ENCODE results near the gene TMEM184C.

DNA sequence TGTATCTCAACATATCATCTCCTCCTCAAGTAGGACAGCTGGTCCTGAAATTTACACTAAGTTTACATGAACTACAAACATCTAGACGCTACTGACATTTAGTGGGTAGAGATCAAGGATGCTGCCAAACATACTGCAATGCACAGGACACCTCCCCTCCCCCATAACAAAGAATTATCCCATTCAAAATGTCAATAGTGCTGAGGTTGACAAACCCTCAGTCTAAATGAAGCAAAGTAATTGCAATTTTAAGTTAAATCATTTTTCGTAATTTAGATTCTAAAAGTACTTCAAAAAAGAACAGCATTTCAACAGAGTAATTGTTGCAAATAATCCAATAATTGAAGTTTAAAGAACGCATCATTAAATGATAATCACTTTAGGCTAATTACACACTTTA, 65.6 kb downstream of the TMEM184C start:
- TF ChIP-seq, protein P1, sequence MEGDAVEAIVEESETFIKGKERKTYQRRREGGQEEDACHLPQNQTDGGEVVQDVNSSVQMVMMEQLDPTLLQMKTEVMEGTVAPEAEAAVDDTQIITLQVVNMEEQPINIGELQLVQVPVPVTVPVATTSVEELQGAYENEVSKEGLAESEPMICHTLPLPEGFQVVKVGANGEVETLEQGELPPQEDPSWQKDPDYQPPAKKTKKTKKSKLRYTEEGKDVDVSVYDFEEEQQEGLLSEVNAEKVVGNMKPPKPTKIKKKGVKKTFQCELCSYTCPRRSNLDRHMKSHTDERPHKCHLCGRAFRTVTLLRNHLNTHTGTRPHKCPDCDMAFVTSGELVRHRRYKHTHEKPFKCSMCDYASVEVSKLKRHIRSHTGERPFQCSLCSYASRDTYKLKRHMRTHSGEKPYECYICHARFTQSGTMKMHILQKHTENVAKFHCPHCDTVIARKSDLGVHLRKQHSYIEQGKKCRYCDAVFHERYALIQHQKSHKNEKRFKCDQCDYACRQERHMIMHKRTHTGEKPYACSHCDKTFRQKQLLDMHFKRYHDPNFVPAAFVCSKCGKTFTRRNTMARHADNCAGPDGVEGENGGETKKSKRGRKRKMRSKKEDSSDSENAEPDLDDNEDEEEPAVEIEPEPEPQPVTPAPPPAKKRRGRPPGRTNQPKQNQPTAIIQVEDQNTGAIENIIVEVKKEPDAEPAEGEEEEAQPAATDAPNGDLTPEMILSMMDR (conservative IDR thresholded peaks at IDR 0.05 in 1 of 2, IDR thresholded peaks at IDR 0.05 in 1 of 2; ENCODE audit: extremely low read depth in 1 of 2, insufficient read depth in 1 of 2, low read depth in 1 of 2, low read length in 2 of 2): no peak
- no peak for TF ChIP-seq EZH2 (IDR thresholded peaks at IDR 0.05; ENCODE audit: borderline replicate concordance, low read length)

All from mammary epithelial cell (primary cell).